NCI-H187 (cell line): ENCODE results near the gene TJP2.
"Not testable (repeated sequence)": the region's sequence is repeated elsewhere in the genome, so short reads cannot be mapped to it uniquely, and the experiment has no call there.

Experiments
- DNase-seq, 2 experiments: peaks; one replicate each; lab custom pipeline; 2025; lab: John Stamatoyannopoulos, UW

Gene TJP2

GRCh38 chr9:69158471-69158870 lies 15.6 kb upstream of the TJP2 start:
- DNase-seq, result no peak

- DNase-seq, result not testable (repeated sequence)
These were observed 9.5 kb upstream of the TJP2 start for GRCh38 chr9:69164573-69164972.

GRCh38 chr9:69165581-69165980 lies 8.5 kb upstream of the TJP2 start:
- no peak for DNase-seq

- no peak for DNase-seq
These were observed 5.3 kb upstream of the TJP2 start for GRCh38 chr9:69168709-69169217.

GRCh38 chr9:69170231-69170630 lies 3.8 kb upstream of the TJP2 start:
- no peak for DNase-seq

GRCh38 chr9:69171049-69171448 lies 3.0 kb upstream of the TJP2 start:
- DNase-seq, result no peak

- no peak for DNase-seq
These were observed 2.6 kb upstream of the TJP2 start for GRCh38 chr9:69171517-69171916.

- no peak for DNase-seq
These were observed 1.2 kb upstream of the TJP2 start for GRCh38 chr9:69172895-69173294.

- DNase-seq, result no peak
These were observed 583 bp upstream of the TJP2 start for GRCh38 chr9:69173497-69173890.

GRCh38 chr9:69174616-69175463 lies 763 bp downstream of the TJP2 start:
- no peak for DNase-seq

GRCh38 chr9:69175486-69175885 lies 1.4 kb downstream of the TJP2 start:
- no peak for DNase-seq

GRCh38 chr9:69176471-69177171 lies 2.5 kb downstream of the TJP2 start:
- DNase-seq, result no peak

GRCh38 chr9:69178583-69179011 lies 4.5 kb downstream of the TJP2 start:
- no peak for DNase-seq

- no peak for DNase-seq
These were observed 5.0 kb downstream of the TJP2 start for GRCh38 chr9:69179037-69179436.

GRCh38 chr9:69180200-69180599 lies 6.1 kb downstream of the TJP2 start:
- no peak for DNase-seq

- no peak for DNase-seq
These were observed 6.6 kb downstream of the TJP2 start for GRCh38 chr9:69180670-69181069.

- DNase-seq, result no peak
These were observed 7.9 kb downstream of the TJP2 start for GRCh38 chr9:69181908-69182353.

GRCh38 chr9:69184266-69184665 lies 10.2 kb downstream of the TJP2 start:
- DNase-seq, result no peak

GRCh38 chr9:69186841-69187611 lies 12.9 kb downstream of the TJP2 start:
- no peak for DNase-seq

GRCh38 chr9:69188975-69189374 lies 14.9 kb downstream of the TJP2 start:
- DNase-seq, result no peak

- no peak for DNase-seq
These were observed 16.2 kb downstream of the TJP2 start for GRCh38 chr9:69190086-69190862.

GRCh38 chr9:69190863-69191181 lies 16.7 kb downstream of the TJP2 start:
- no peak for DNase-seq
